K562 (cell line): ENCODE measurements around the gene PTH2. TPM values are rescaled to one million over a fixed set of nuclear protein-coding genes. Genes with fewer than 3 reads are reported as not detected.

Experiments used
- ATF7 ChIP-seq: fragments of 450-650 bp; IDR thresholded peaks from 2 replicates; pipeline ENCODE4 v1.7.1; 2014; ENCODE audit warnings: mild to moderate bottlenecking, moderate library complexity
- E2F3 ChIP-seq: fragments of 250-450 bp; sonication (Bioruptor Pico); IDR thresholded peaks from 2 replicates; pipeline ENCODE4 v1.4.0; 2020; ENCODE audit warnings: mild to moderate bottlenecking
- ETS1 ChIP-seq: conservative IDR thresholded peaks from 2 replicates; pipeline ENCODE4 v1.6.1; 2011; ENCODE audit warnings: low read depth, mild to moderate bottlenecking, low read length; ENCODE audit not compliant: control insufficient read depth
- MAFG ChIP-seq: fragments of 450-650 bp; conservative IDR thresholded peaks from 2 replicates; pipeline ENCODE4 v1.6.1; 2016; ENCODE audit warnings: missing genetic modification characterization, missing compliant biosample characterization
- MAZ ChIP-seq, 2 experiments: fragments of 450-650 bp in 1 of 2; sonication (generic) in 1 of 2; formaldehyde crosslinking; IDR thresholded peaks in 1 of 2; conservative IDR thresholded peaks in 1 of 2; 2 replicates each; pipeline versions ENCODE4 v1.4.0 to v1.5.0; 2020; ENCODE audit warnings: mild to moderate bottlenecking in 1 of 2, missing genetic modification reagents in 1 of 2
- POLR2G ChIP-seq: fragments of 200-400 bp; formaldehyde crosslinking; IDR thresholded peaks from 2 replicates; pipeline ENCODE4 v1.6.1; 2017; ENCODE audit warnings: low read depth, mild to moderate bottlenecking, antibody characterized with exemption, low read length, moderate library complexity
- SMAD2 ChIP-seq: fragments of 150-350 bp; IDR thresholded peaks from 2 replicates; pipeline ENCODE4 v1.6.1; 2014; ENCODE audit warnings: low read depth, mild to moderate bottlenecking, low read length
- SUPT5H ChIP-seq: fragments of 450-650 bp; IDR thresholded peaks from 2 replicates; pipeline ENCODE4 v1.6.1; 2016
- USF2 ChIP-seq: sonication (generic); formaldehyde crosslinking; IDR thresholded peaks from 2 replicates; pipeline ENCODE4 v1.5.0; 2020; ENCODE audit warnings: missing genetic modification reagents
- VEZF1 ChIP-seq: fragments of 200-800 bp; sonication (Bioruptor generic); IDR thresholded peaks from 2 replicates; pipeline ENCODE4 v1.6.1; 2017; ENCODE audit warnings: missing genetic modification characterization, missing compliant biosample characterization
- ZNF197 ChIP-seq: fragments of 200-800 bp; sonication (Bioruptor generic); IDR thresholded peaks from 2 replicates; pipeline ENCODE4 v1.6.1; 2016; ENCODE audit warnings: low read depth, missing genetic modification characterization, missing compliant biosample characterization
- ZNF592 ChIP-seq: fragments of 450-650 bp; IDR thresholded peaks from 2 replicates; pipeline ENCODE4 v1.6.1; 2017; ENCODE audit warnings: antibody characterized with exemption, mild to moderate bottlenecking
- polyA plus RNA-seq, 8 experiments: library from polyadenylated mRNA; depleted of rRNA in 4 of 8; stranded (reverse) in 5 of 8; unstranded in 3 of 8; fragments of >200 nt; fragmentation: Nextera tagmentation in 2 of 8; fragmentation: Illumina TruSeq in 1 of 8; extraction: Ambion mirVana in 2 of 8; extraction: Trizol in 1 of 8; gene quantifications; 2 replicates each; pipeline versions ENCODE4 v1.2.1 to v1.2.3, GENCODE V29; 2011 to 2014; ENCODE audit warnings: inconsistent platforms in 1 of 8, missing spikeins in 1 of 8
- total RNA-seq, 7 experiments: library from RNA; depleted of rRNA in 6 of 7; stranded (reverse); fragments of >200 nt in 6 of 7; fragmentation: Illumina TruSeq in 2 of 7; extraction: Trizol in 2 of 7; gene quantifications; 2 replicates each; pipeline versions ENCODE4 v1.2.1 to v1.2.3, GENCODE V29; 2011 to 2021; ENCODE audit warnings: low replicate concordance in 1 of 7

The PTH2 gene
- total and polyA plus RNA-seq, 9 of the 15 experiments (the other 6 are each of a cell fraction or from before 2014, with no cell fraction given), result 1.3 TPM; not detected in 8

GRCh38 chr19:49453013-49453756 is 29.9 kb upstream of the PTH2 start, which contains the start of gene ALDH16A1 (continued):
- TF ChIP-seq ZNF592 (no peak), MAFG (tag) (no peak), E2F3 (peak; percentile 42; the same call in 1 of the 2 replicates), ATF7 (peak; percentile 81), USF2 (CRISPR knock-in tag) (peak; percentile 95), VEZF1 (peak; percentile 61; the same call in 1 of the 2 replicates), ETS1 (0 out of 2 replicates have a peak, but pooled peaks have one; percentile 44), ZNF197 (CRISPR knock-in tag) (no peak), MAZ (CRISPR knock-in tag; conservative IDR thresholded peaks at IDR 0.05 in 1 of 2, IDR thresholded peaks at IDR 0.05 in 1 of 2) (peak; percentile 34 to 69), SUPT5H (peak; percentile 99), SMAD2 (no peak), POLR2G (peak; percentile 96)
